Measurements from ENCODE around the gene TMEM192.

Gene TMEM192

GRCh38 chr4:165138843-165139242, 26.2 kb upstream of the TMEM192 start:
- H3K9me3 ChIP-seq (ENCODE audit: insufficient read depth, low read length, severe bottlenecking) = no peaks in the 10 kb centered on the region

DNA sequence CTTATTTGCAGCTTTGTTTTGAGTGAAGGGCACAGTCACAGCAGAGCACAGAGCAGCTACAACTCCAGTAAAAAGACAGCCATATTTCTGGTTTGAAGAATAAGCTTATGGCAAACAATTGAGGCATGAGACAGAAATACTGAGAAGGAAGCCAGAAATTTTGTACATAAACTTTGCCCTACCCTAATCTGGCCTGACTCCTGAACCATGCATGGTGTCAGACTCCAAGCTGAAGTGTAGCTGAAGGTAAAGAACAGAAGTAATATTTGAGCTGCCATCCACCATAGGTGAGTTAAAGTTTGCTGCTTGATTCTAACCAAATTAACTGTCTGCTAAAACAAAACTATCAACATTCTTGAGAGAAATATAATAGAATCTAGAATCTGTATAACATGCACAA, 24.5 kb upstream of the TMEM192 start:
- H3K4me1 ChIP-seq (ENCODE audit: insufficient read depth, low read length) = no peaks in the 10 kb centered on the region

More at GRCh38 chr4:165138843-165139242, 26.2 kb upstream of the TMEM192 start:
- H3K9ac ChIP-seq (ENCODE audit: low read depth, low read length) = no peak overlapping the region
- no peak for ATAC-seq (ENCODE audit: insufficient read depth, low read depth)
- no peak overlapping the region for H3K4me3 ChIP-seq (ENCODE audit: low read depth in 1 of 2, low read length in 2 of 2)
- H3K79me2 ChIP-seq (ENCODE audit: insufficient read depth, low read length) = no peaks in the 10 kb centered on the region
- no peaks in the 10 kb centered on the region for H3K4me1 ChIP-seq (ENCODE audit: insufficient read depth, low read length)
- no peak overlapping the region for H3K4me2 ChIP-seq (ENCODE audit: insufficient read depth, low read length)
- no peaks in the 10 kb centered on the region for H3K27me3 ChIP-seq (ENCODE audit: insufficient read depth, low read length, poor library complexity)
- no peak overlapping the region for H2AFZ ChIP-seq (ENCODE audit: low read depth, low read length)
- no peak overlapping the region for H3K27ac ChIP-seq (ENCODE audit: low read length)
- no peaks in the 10 kb centered on the region for H3K36me3 ChIP-seq (ENCODE audit: insufficient read depth, low read length)
- no peak for TF ChIP-seq EZH2 (IDR thresholded peaks at IDR 0.05; ENCODE audit: borderline replicate concordance, low read depth, low read length, severe bottlenecking)
- TF ChIP-seq, protein P1, sequence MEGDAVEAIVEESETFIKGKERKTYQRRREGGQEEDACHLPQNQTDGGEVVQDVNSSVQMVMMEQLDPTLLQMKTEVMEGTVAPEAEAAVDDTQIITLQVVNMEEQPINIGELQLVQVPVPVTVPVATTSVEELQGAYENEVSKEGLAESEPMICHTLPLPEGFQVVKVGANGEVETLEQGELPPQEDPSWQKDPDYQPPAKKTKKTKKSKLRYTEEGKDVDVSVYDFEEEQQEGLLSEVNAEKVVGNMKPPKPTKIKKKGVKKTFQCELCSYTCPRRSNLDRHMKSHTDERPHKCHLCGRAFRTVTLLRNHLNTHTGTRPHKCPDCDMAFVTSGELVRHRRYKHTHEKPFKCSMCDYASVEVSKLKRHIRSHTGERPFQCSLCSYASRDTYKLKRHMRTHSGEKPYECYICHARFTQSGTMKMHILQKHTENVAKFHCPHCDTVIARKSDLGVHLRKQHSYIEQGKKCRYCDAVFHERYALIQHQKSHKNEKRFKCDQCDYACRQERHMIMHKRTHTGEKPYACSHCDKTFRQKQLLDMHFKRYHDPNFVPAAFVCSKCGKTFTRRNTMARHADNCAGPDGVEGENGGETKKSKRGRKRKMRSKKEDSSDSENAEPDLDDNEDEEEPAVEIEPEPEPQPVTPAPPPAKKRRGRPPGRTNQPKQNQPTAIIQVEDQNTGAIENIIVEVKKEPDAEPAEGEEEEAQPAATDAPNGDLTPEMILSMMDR (IDR thresholded peaks at IDR 0.05; ENCODE audit: borderline replicate concordance, extremely low read depth, low read length, poor library complexity, severe bottlenecking) = no peak
- DNase-seq = no peak
- no peaks in the 10 kb centered on the region for H4K20me1 ChIP-seq (ENCODE audit: insufficient read depth, low read length)

DNA sequence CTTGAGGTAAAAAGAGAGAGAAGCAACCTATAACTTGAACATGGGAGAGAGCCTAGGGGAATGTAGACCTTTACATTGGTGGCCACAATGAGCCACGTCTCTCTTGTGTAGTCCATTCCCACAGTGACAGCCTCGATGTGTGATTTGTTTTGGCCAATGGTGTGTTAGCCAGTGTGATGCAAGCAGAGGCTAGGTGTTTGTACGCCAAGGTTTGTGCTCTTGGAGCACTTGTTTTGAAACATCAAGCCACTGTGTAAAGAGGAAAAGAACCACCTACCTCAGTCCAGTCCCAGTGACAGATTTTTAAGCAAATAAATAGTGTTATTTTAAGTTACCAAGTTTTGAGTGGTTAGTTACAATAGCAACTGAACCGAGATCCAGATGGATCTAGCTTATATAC, 23.9 kb upstream of the TMEM192 start:
- TF ChIP-seq, protein P1 (IDR thresholded peaks at IDR 0.05; ENCODE audit: borderline replicate concordance, extremely low read depth, low read length, poor library complexity, severe bottlenecking) = no peak
- no peak for TF ChIP-seq EZH2 (IDR thresholded peaks at IDR 0.05; ENCODE audit: borderline replicate concordance, low read depth, low read length, severe bottlenecking)
- DNase-seq (no peak), ATAC-seq (ENCODE audit: insufficient read depth, low read depth) (no peak)
- no peaks in the 10 kb centered on the region for H4K20me1 ChIP-seq (ENCODE audit: insufficient read depth, low read length)
- H3K9me3 ChIP-seq (ENCODE audit: insufficient read depth, low read length, severe bottlenecking) = no peaks in the 10 kb centered on the region
- peaks cover 4% of the 10 kb centered on the region for H3K27me3 ChIP-seq (ENCODE audit: insufficient read depth, low read length, poor library complexity)
- H3K9ac ChIP-seq (ENCODE audit: low read depth, low read length) = no peak overlapping the region
- no peaks in the 10 kb centered on the region for H3K36me3 ChIP-seq (ENCODE audit: insufficient read depth, low read length)
- H3K27ac ChIP-seq (ENCODE audit: low read length) = no peak overlapping the region
- no peak overlapping the region for H3K4me2 ChIP-seq (ENCODE audit: insufficient read depth, low read length)
- H3K4me1 ChIP-seq (ENCODE audit: insufficient read depth, low read length) = no peaks in the 10 kb centered on the region
- no peaks in the 10 kb centered on the region for H3K79me2 ChIP-seq (ENCODE audit: insufficient read depth, low read length)
- no peak overlapping the region for H2AFZ ChIP-seq (ENCODE audit: low read depth, low read length)
- H3K4me3 ChIP-seq (ENCODE audit: low read depth in 1 of 2, low read length in 2 of 2) = no peak overlapping the region

More for the DNA sequence above, 24.5 kb upstream of the TMEM192 start:
- Histone ChIP-seq H2AFZ (ENCODE audit: low read depth, low read length) (no peak overlapping the region), H3K27ac (ENCODE audit: low read length) (no peak overlapping the region), H3K4me2 (ENCODE audit: insufficient read depth, low read length) (no peak overlapping the region), H3K36me3 (ENCODE audit: insufficient read depth, low read length) (no peaks in the 10 kb centered on the region), H3K9ac (ENCODE audit: low read depth, low read length) (no peak overlapping the region), H3K79me2 (ENCODE audit: insufficient read depth, low read length) (no peaks in the 10 kb centered on the region), H3K4me3 (ENCODE audit: low read depth in 1 of 2, low read length in 2 of 2) (no peak overlapping the region), H3K9me3 (ENCODE audit: insufficient read depth, low read length, severe bottlenecking) (no peaks in the 10 kb centered on the region), H3K27me3 (ENCODE audit: insufficient read depth, low read length, poor library complexity) (peaks cover 4% of the 10 kb centered on the region), H4K20me1 (ENCODE audit: insufficient read depth, low read length) (no peaks in the 10 kb centered on the region)
- ATAC-seq (ENCODE audit: insufficient read depth, low read depth) (no peak), DNase-seq (no peak)
- no peak for TF ChIP-seq EZH2 (IDR thresholded peaks at IDR 0.05; ENCODE audit: borderline replicate concordance, low read depth, low read length, severe bottlenecking)
- TF ChIP-seq, protein P1 (IDR thresholded peaks at IDR 0.05; ENCODE audit: borderline replicate concordance, extremely low read depth, low read length, poor library complexity, severe bottlenecking) = no peak

GRCh38 chr4:165133150-165133549, 20.5 kb upstream of the TMEM192 start:
- H3K36me3 ChIP-seq (ENCODE audit: insufficient read depth, low read length) = no peaks in the 10 kb centered on the region
- peaks cover 4% of the 10 kb centered on the region for H3K27me3 ChIP-seq (ENCODE audit: insufficient read depth, low read length, poor library complexity)
- H3K79me2 ChIP-seq (ENCODE audit: insufficient read depth, low read length) = no peaks in the 10 kb centered on the region
- H4K20me1 ChIP-seq (ENCODE audit: insufficient read depth, low read length) = no peaks in the 10 kb centered on the region
- no peak for TF ChIP-seq EZH2 (IDR thresholded peaks at IDR 0.05; ENCODE audit: borderline replicate concordance, low read depth, low read length, severe bottlenecking)
- TF ChIP-seq, protein P1 (IDR thresholded peaks at IDR 0.05; ENCODE audit: borderline replicate concordance, extremely low read depth, low read length, poor library complexity, severe bottlenecking) = no peak
- ATAC-seq (ENCODE audit: insufficient read depth, low read depth) = no peak
- H3K4me3 ChIP-seq (ENCODE audit: low read depth in 1 of 2, low read length in 2 of 2) = no peak overlapping the region
- DNase-seq = no peak
- no peak overlapping the region for H3K9ac ChIP-seq (ENCODE audit: low read depth, low read length)
- H3K4me1 ChIP-seq (ENCODE audit: insufficient read depth, low read length) = no peaks in the 10 kb centered on the region
- H3K4me2 ChIP-seq (ENCODE audit: insufficient read depth, low read length) = no peak overlapping the region
- H3K9me3 ChIP-seq (ENCODE audit: insufficient read depth, low read length, severe bottlenecking) = no peaks in the 10 kb centered on the region
- H3K27ac ChIP-seq (ENCODE audit: low read length) = no peak overlapping the region
- no peak overlapping the region for H2AFZ ChIP-seq (ENCODE audit: low read depth, low read length)
